HepG2 (cell line): ENCODE measurements around the gene KRT24. TPM values are rescaled to one million over a fixed set of nuclear protein-coding genes. Genes with fewer than 3 reads are reported as not detected.

ENCODE experiments used
- CAMTA2 ChIP-seq: sonication (generic); formaldehyde crosslinking; IDR thresholded peaks from 2 replicates; pipeline ENCODE4 v1.4.0; 2020; ENCODE audit warnings: mild to moderate bottlenecking, missing genetic modification reagents, borderline replicate concordance
- HMGA1 ChIP-seq: sonication (generic); formaldehyde crosslinking; conservative IDR thresholded peaks from 2 replicates; pipeline ENCODE4 v1.4.0; 2020; ENCODE audit warnings: missing genetic modification reagents
- MAF1 ChIP-seq: sonication (generic); formaldehyde crosslinking; IDR thresholded peaks from 2 replicates; pipeline ENCODE4 v1.5.0; 2020; ENCODE audit warnings: missing genetic modification reagents, borderline replicate concordance
- POLR2A ChIP-seq, 2 experiments: IDR thresholded peaks; 2 replicates each; pipeline ENCODE4 v1.6.1; 2011; ENCODE audit warnings: low read depth in 2 of 2, low read length in 2 of 2, mild to moderate bottlenecking in 1 of 2, moderate library complexity in 1 of 2; ENCODE audit not compliant: insufficient read depth in 1 of 2
- TFAP4 ChIP-seq: sonication (generic); IDR thresholded peaks from 2 replicates; pipeline ENCODE4 v1.6.1; 2016; ENCODE audit warnings: low read depth, borderline replicate concordance
- ZBED4 ChIP-seq: sonication (generic); formaldehyde crosslinking; IDR thresholded peaks from 2 replicates; pipeline ENCODE4 v1.4.0; 2020; ENCODE audit warnings: missing genetic modification reagents, borderline replicate concordance
- ZBTB2 ChIP-seq: sonication (generic); formaldehyde crosslinking; IDR thresholded peaks from 2 replicates; pipeline ENCODE4 v1.8.0; 2022; ENCODE audit warnings: low read depth, missing genetic modification reagents
- ZNF546 ChIP-seq: sonication (generic); formaldehyde crosslinking; conservative IDR thresholded peaks from 2 replicates; pipeline ENCODE4 v1.8.1; 2023; ENCODE audit warnings: mild to moderate bottlenecking, missing genetic modification reagents
- ZNF780A ChIP-seq: sonication (generic); formaldehyde crosslinking; IDR thresholded peaks from 2 replicates; pipeline ENCODE4 v1.8.0; 2022; ENCODE audit warnings: mild to moderate bottlenecking, missing genetic modification reagents, moderate library complexity
- polyA plus RNA-seq, 8 experiments: library from polyadenylated mRNA; depleted of rRNA in 3 of 8; stranded (reverse) in 7 of 8; unstranded in 1 of 8; fragments of >200 nt; fragmentation: Illumina TruSeq in 4 of 8; extraction: Trizol in 4 of 8; gene quantifications; 2 replicates each; pipeline versions ENCODE4 v1.2.1 to v1.2.3, GENCODE V29; 2011 to 2016; ENCODE audit warnings: low read depth in 4 of 8, missing spikeins in 1 of 8, mixed read lengths in 1 of 8; ENCODE audit not compliant: insufficient read depth in 1 of 8
- total RNA-seq, 5 experiments: library from RNA; depleted of rRNA; stranded (reverse); fragments of >200 nt; fragmentation: Illumina TruSeq; extraction: Trizol; gene quantifications; 2 replicates each; pipeline ENCODE4 v1.2.3, GENCODE V29; 2016; ENCODE audit warnings: low read depth in 1 of 5
- TF ChIP-seq, protein P1 (sequence below): sonication (generic); formaldehyde crosslinking; IDR thresholded peaks from 2 replicates; pipeline ENCODE4 v1.4.0; 2020; ENCODE audit warnings: missing genetic modification reagents

KRT24 gene
- total and polyA plus RNA-seq, 2 of the 13 experiments (the other 11 are each of a cell fraction or from before 2014, with no cell fraction given) = not detected

DNA sequence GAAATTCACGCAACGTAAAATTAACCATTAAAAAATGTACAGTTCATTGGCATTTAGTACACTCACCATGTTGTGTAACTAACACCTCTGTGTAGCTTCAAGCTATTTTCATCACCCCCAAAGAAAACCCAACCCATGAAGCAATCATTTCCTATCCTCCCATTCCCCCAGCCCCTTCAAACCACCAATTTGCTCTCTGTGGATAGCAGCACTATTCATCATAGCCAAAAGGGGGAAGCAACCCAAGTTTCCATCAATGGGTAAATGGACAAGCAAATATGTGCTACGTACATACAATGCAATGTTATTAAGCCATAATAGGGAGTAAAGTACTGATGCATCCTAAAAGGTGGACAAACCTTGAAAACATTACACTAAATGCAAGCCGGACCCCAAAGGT lies 27.6 kb downstream of the KRT24 start (continued):
- TF ChIP-seq ZBED4 (no peak), CAMTA2 (no peak), ZNF780A (CRISPR knock-in tag) (no peak), ZBTB2 (CRISPR knock-in tag) (no peak), TFAP4 (no peak), POLR2A (IDR thresholded peaks at IDR 0.05; ENCODE audit: insufficient read depth in 1 of 2, low read depth in 2 of 2, low read length in 2 of 2) (no peak), ZNF546 (CRISPR knock-in tag) (no peak), HMGA1 (no peak), MAF1 (CRISPR knock-in tag) (no peak)
- TF ChIP-seq, protein P1, sequence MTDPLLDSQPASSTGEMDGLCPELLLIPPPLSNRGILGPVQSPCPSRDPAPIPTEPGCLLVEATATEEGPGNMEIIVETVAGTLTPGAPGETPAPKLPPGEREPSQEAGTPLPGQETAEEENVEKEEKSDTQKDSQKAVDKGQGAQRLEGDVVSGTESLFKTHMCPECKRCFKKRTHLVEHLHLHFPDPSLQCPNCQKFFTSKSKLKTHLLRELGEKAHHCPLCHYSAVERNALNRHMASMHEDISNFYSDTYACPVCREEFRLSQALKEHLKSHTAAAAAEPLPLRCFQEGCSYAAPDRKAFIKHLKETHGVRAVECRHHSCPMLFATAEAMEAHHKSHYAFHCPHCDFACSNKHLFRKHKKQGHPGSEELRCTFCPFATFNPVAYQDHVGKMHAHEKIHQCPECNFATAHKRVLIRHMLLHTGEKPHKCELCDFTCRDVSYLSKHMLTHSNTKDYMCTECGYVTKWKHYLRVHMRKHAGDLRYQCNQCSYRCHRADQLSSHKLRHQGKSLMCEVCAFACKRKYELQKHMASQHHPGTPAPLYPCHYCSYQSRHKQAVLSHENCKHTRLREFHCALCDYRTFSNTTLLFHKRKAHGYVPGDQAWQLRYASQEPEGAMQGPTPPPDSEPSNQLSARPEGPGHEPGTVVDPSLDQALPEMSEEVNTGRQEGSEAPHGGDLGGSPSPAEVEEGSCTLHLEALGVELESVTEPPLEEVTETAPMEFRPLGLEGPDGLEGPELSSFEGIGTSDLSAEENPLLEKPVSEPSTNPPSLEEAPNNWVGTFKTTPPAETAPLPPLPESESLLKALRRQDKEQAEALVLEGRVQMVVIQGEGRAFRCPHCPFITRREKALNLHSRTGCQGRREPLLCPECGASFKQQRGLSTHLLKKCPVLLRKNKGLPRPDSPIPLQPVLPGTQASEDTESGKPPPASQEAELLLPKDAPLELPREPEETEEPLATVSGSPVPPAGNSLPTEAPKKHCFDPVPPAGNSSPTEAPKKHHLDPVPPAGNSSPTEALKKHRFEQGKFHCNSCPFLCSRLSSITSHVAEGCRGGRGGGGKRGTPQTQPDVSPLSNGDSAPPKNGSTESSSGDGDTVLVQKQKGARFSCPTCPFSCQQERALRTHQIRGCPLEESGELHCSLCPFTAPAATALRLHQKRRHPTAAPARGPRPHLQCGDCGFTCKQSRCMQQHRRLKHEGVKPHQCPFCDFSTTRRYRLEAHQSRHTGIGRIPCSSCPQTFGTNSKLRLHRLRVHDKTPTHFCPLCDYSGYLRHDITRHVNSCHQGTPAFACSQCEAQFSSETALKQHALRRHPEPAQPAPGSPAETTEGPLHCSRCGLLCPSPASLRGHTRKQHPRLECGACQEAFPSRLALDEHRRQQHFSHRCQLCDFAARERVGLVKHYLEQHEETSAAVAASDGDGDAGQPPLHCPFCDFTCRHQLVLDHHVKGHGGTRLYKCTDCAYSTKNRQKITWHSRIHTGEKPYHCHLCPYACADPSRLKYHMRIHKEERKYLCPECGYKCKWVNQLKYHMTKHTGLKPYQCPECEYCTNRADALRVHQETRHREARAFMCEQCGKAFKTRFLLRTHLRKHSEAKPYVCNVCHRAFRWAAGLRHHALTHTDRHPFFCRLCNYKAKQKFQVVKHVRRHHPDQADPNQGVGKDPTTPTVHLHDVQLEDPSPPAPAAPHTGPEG (CRISPR knock-in tag) = no peak
